HL-60 (cell line): ENCODE measurements around the gene MFAP5.

Experiments used
- GABPA ChIP-seq: IDR thresholded peaks from 2 replicates; pipeline ENCODE4 v1.6.1; 2012; ENCODE audit warnings: low read depth
- POLR2AphosphoS5 ChIP-seq: IDR thresholded peaks from 2 replicates; pipeline ENCODE4 v1.6.1; 2012; ENCODE audit warnings: low read depth
- SPI1 ChIP-seq: IDR thresholded peaks from 2 replicates; pipeline ENCODE4 v1.6.1; 2012; ENCODE audit warnings: low read depth, mild to moderate bottlenecking, borderline replicate concordance
- TF ChIP-seq, protein P1 (sequence below): IDR thresholded peaks from one replicate; pipeline ENCODE4 v1.5.1; 2011; ENCODE audit warnings: low read length, control low read depth, inconsistent platforms; ENCODE audit not compliant: insufficient read depth
- TF ChIP-seq, protein P2 (sequence below): IDR thresholded peaks from 2 replicates; pipeline ENCODE4 v1.6.1; 2012; ENCODE audit warnings: low read depth; ENCODE audit not compliant: insufficient replicate concordance

DNA sequence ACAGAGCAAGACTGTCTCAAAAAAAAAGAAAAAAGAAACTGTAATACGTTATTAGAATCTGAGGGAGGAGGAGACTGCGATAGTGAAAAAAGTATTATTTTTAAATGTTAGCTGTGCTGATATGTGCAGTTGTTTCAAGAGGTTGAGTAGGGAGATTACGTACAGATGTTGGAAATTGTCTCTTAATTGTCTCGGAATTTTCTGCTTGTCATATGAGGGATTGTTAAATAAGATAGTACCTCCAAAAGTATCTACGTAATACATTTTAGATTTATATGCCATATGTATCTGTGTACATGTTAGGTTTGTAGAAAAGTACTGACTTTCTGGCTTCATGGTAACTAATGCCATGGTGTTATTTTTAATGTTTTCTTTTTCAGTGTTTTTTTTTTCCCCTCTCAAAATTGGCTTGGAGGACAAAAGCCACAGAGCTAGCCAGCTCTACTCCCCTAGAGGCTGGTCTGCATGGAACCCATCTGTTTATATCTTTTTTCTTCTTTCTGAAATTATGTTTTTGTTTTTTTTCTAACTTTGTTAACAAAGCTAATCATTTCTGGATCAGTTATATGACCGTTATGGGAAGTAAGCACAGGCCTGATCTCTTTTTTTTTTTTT lies 38.5 kb upstream of the MFAP5 start:
- TF ChIP-seq, protein P1, sequence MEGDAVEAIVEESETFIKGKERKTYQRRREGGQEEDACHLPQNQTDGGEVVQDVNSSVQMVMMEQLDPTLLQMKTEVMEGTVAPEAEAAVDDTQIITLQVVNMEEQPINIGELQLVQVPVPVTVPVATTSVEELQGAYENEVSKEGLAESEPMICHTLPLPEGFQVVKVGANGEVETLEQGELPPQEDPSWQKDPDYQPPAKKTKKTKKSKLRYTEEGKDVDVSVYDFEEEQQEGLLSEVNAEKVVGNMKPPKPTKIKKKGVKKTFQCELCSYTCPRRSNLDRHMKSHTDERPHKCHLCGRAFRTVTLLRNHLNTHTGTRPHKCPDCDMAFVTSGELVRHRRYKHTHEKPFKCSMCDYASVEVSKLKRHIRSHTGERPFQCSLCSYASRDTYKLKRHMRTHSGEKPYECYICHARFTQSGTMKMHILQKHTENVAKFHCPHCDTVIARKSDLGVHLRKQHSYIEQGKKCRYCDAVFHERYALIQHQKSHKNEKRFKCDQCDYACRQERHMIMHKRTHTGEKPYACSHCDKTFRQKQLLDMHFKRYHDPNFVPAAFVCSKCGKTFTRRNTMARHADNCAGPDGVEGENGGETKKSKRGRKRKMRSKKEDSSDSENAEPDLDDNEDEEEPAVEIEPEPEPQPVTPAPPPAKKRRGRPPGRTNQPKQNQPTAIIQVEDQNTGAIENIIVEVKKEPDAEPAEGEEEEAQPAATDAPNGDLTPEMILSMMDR: no peak
- TF ChIP-seq GABPA (no peak), POLR2AphosphoS5 (no peak), SPI1 (no peak)
- TF ChIP-seq, protein P2, sequence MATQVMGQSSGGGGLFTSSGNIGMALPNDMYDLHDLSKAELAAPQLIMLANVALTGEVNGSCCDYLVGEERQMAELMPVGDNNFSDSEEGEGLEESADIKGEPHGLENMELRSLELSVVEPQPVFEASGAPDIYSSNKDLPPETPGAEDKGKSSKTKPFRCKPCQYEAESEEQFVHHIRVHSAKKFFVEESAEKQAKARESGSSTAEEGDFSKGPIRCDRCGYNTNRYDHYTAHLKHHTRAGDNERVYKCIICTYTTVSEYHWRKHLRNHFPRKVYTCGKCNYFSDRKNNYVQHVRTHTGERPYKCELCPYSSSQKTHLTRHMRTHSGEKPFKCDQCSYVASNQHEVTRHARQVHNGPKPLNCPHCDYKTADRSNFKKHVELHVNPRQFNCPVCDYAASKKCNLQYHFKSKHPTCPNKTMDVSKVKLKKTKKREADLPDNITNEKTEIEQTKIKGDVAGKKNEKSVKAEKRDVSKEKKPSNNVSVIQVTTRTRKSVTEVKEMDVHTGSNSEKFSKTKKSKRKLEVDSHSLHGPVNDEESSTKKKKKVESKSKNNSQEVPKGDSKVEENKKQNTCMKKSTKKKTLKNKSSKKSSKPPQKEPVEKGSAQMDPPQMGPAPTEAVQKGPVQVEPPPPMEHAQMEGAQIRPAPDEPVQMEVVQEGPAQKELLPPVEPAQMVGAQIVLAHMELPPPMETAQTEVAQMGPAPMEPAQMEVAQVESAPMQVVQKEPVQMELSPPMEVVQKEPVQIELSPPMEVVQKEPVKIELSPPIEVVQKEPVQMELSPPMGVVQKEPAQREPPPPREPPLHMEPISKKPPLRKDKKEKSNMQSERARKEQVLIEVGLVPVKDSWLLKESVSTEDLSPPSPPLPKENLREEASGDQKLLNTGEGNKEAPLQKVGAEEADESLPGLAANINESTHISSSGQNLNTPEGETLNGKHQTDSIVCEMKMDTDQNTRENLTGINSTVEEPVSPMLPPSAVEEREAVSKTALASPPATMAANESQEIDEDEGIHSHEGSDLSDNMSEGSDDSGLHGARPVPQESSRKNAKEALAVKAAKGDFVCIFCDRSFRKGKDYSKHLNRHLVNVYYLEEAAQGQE: no peak
